GM12891 (cell line): Measurements from ENCODE around the gene SNRNP35. TPM values are rescaled to one million over a fixed set of nuclear protein-coding genes. Genes with fewer than 3 reads are reported as not detected.
"Not testable (repeated sequence)": the region's sequence is repeated elsewhere in the genome, so short reads cannot be mapped to it uniquely, and the experiment has no call there.

Experiments used
- DNase-seq: peaks from one replicate; pipeline ENCODE4 v3.0.0; 2011; ENCODE audit warnings: low spot score; ENCODE audit not compliant: insufficient read length
- FAIRE-seq: peaks from 2 replicates; lab custom pipeline; 2011; peaks lifted over from hg19 to GRCh38; lab: Jason Lieb, UNC
- PAX5 ChIP-seq: IDR thresholded peaks from 2 replicates; pipeline ENCODE4 v1.6.1; 2011; ENCODE audit warnings: low read length, moderate library complexity, mild to moderate bottlenecking; ENCODE audit not compliant: insufficient read depth, severe bottlenecking
- POLR2A ChIP-seq: IDR thresholded peaks from 2 replicates; pipeline ENCODE4 v1.6.1; 2011; ENCODE audit warnings: low read depth, low read length, control low read depth
- POLR2AphosphoS5 ChIP-seq: IDR thresholded peaks from 2 replicates; pipeline ENCODE4 v1.6.1; 2011; ENCODE audit warnings: low read depth, low read length, control low read depth
- POU2F2 ChIP-seq: IDR thresholded peaks from 2 replicates; pipeline ENCODE4 v1.6.1; 2011; ENCODE audit warnings: low read depth, mild to moderate bottlenecking, control low read depth, low read length, moderate library complexity
- SPI1 ChIP-seq: IDR thresholded peaks from 2 replicates; pipeline ENCODE4 v1.6.1; 2011; ENCODE audit warnings: low read depth, low read length, control low read depth
- TAF1 ChIP-seq: IDR thresholded peaks from 2 replicates; pipeline ENCODE4 v1.6.1; 2011; ENCODE audit warnings: low read depth, low read length, control low read depth
- polyA plus RNA-seq: library from polyadenylated mRNA; unstranded; fragments of >200 nt; gene quantifications from one replicate; pipeline ENCODE4 v1.2.1, GENCODE V29; 2012; ENCODE audit warnings: low read depth, missing spikeins, inconsistent platforms; ENCODE audit not compliant: missing spikeins

The SNRNP35 gene
- polyA plus RNA-seq, result 25.6 TPM

GRCh38 chr12:123457980-123458779 is at the start of gene SNRNP35:
Gene SNRNP35 (plus strand): TSS chr12:123458139. CDS start chr12:123465541, 7,402 bp downstream.
- TF ChIP-seq SPI1 (no peak), POU2F2 (peak; percentile 28; the same call in 1 of the 2 replicates), POLR2A (peak; percentile 77), TAF1 (peak; percentile 90), PAX5 (no peak), POLR2AphosphoS5 (peak; percentile 74)
- DNase-seq, result peak; percentile 52
- FAIRE-seq, result peak; percentile 75

- not testable (repeated sequence) for FAIRE-seq, DNase-seq
Observed at GRCh38 chr12:123408619-123409018, 49.3 kb upstream of the SNRNP35 start.

- not testable (repeated sequence) for DNase-seq, FAIRE-seq
Observed at GRCh38 chr12:123409284-123410040, 48.5 kb upstream of the SNRNP35 start.

- no peak for FAIRE-seq
- TF ChIP-seq TAF1, result no peak
- no peak for DNase-seq
Observed at GRCh38 chr12:123410041-123410412, 47.9 kb upstream of the SNRNP35 start.

- FAIRE-seq (no peak), DNase-seq (no peak)
- no peak for TF ChIP-seq POLR2A
- no peak for TF ChIP-seq PAX5
- no peak for TF ChIP-seq SPI1
- no peak for TF ChIP-seq POLR2AphosphoS5
- no peak for TF ChIP-seq TAF1
- no peak for TF ChIP-seq POU2F2
Observed at GRCh38 chr12:123421314-123421713, 36.6 kb upstream of the SNRNP35 start.

GRCh38 chr12:123427036-123427769 is 30.7 kb upstream of the SNRNP35 start:
- FAIRE-seq, result peak; percentile 98
- TF ChIP-seq POLR2AphosphoS5 (peak; percentile 68), SPI1 (peak; percentile 64), TAF1 (peak; percentile 24; the same call in 1 of the 2 replicates), POLR2A (no peak), PAX5 (peak; percentile 93), POU2F2 (peak; percentile 48; the same call in 1 of the 2 replicates)
- peak; percentile 61 for DNase-seq

- TF ChIP-seq SPI1 (no peak), POLR2A (0 out of 2 replicates have a peak, but pooled peaks have one; percentile 18)
- no peak for DNase-seq
- peak; percentile 55 for FAIRE-seq
Observed at GRCh38 chr12:123428591-123428990, 29.3 kb upstream of the SNRNP35 start.

- not testable (repeated sequence) for FAIRE-seq, DNase-seq
Observed at GRCh38 chr12:123429101-123429500, 28.8 kb upstream of the SNRNP35 start.

GRCh38 chr12:123431951-123432817 is 25.8 kb upstream of the SNRNP35 start:
- FAIRE-seq, result peak; percentile 76
- not testable (repeated sequence) for DNase-seq
- TF ChIP-seq SPI1, result 0 out of 2 replicates have a peak, but pooled peaks have one; percentile 13

- TF ChIP-seq POU2F2, result no peak
- TF ChIP-seq POLR2A, result no peak
- no peak for TF ChIP-seq SPI1
- TF ChIP-seq POLR2AphosphoS5, result no peak
- TF ChIP-seq TAF1, result no peak
- TF ChIP-seq PAX5, result no peak
- peak; percentile 60 for FAIRE-seq
- no peak for DNase-seq
Observed at GRCh38 chr12:123433615-123434014, 24.3 kb upstream of the SNRNP35 start.
